Natural killer cell treated with Interleukin-12 subunit alpha and Interleukin-12 subunit beta and Interleukin-15 and Interleukin-18, amount 100 ng/mL, for 72 hours (primary cell): Measurements from ENCODE around the gene PRRG2. TPM values are rescaled to one million over a fixed set of nuclear protein-coding genes. Genes with fewer than 3 reads are reported as not detected.

Experiments
- ATAC-seq, 2 donors: fragments of 150-1000 bp; cut with Tn5 transposase in 1 of 2; sonication (Bioruptor Pico), chemical (Tn5 transposase) in 1 of 2; 2 replicates each; pipeline ENCODE4 v1.10.0; 2021
- DNase-seq: peaks from one replicate; pipeline ENCODE4 v3.0.0; 2022; ENCODE audit warnings: low spot score
- H3K27ac Mint-ChIP-seq, 2 donors: 1 replicate in 1 of 2; 2 replicates in 1 of 2; pipeline ENCODE4 v1.8.0; 2022; ENCODE audit warnings: mixed read lengths in 2 of 2, mild to moderate bottlenecking in 1 of 2, moderate library complexity in 1 of 2
- H3K27me3 Mint-ChIP-seq, 2 donors: 1 replicate in 1 of 2; 2 replicates in 1 of 2; pipeline ENCODE4 v1.8.0; 2022; ENCODE audit warnings: mixed read lengths in 2 of 2
- H3K36me3 Mint-ChIP-seq: one replicate; pipeline ENCODE4 v1.8.0; 2022; ENCODE audit warnings: mixed read lengths
- H3K4me1 Mint-ChIP-seq, 2 donors: 1 replicate in 1 of 2; 2 replicates in 1 of 2; pipeline ENCODE4 v1.8.0; 2022; ENCODE audit warnings: low read depth in 2 of 2, mixed read lengths in 2 of 2, mild to moderate bottlenecking in 1 of 2
- H3K4me3 Mint-ChIP-seq: one replicate; pipeline ENCODE4 v1.8.0; 2022; ENCODE audit warnings: mixed read lengths
- H3K9me3 Mint-ChIP-seq: 2 replicates; pipeline ENCODE4 v1.8.0; 2022; ENCODE audit warnings: mixed read lengths
- total RNA-seq, 2 donors: library from RNA; stranded (reverse); gene quantifications; one replicate each; pipeline ENCODE4 v1.2.3, GENCODE V29; 2022

PRRG2 gene
- total RNA-seq, 2 donors from 2014 or later, result 0.81 to 1.5 TPM

DNA sequence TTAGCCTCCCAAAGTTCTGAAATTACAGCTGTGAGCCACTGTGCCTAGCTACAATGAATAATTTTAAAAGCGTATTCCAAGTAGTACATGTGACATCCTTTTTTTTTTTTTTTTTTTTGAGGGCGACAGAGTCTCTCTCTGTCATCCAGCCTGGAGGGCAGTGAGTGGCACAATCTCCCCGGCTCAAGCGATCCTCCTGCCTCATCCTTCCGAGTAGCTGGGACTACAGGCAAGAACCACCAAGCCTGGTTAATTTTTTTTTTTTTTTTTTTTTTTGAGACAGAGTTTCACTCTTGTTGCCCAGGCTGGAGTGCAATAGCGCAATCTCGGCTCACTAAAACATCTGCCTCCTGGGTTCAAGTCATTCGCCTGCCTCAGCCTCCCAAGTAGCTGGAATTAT lies 6.1 kb downstream of the PRRG2 start:
- H3K4me3 Mint-ChIP-seq, result no peak overlapping the region
- peaks cover 5 to 13% of the 10 kb centered on the region in 2 donors for H3K4me1 Mint-ChIP-seq
- no peaks in the 10 kb centered on the region for H3K36me3 Mint-ChIP-seq
- no peak overlapping the region for H3K27ac Mint-ChIP-seq
- no peaks in the 10 kb centered on the region for H3K27me3 Mint-ChIP-seq
- ATAC-seq (no peak), DNase-seq (no peak)
- no peaks in the 10 kb centered on the region for H3K9me3 Mint-ChIP-seq

DNA sequence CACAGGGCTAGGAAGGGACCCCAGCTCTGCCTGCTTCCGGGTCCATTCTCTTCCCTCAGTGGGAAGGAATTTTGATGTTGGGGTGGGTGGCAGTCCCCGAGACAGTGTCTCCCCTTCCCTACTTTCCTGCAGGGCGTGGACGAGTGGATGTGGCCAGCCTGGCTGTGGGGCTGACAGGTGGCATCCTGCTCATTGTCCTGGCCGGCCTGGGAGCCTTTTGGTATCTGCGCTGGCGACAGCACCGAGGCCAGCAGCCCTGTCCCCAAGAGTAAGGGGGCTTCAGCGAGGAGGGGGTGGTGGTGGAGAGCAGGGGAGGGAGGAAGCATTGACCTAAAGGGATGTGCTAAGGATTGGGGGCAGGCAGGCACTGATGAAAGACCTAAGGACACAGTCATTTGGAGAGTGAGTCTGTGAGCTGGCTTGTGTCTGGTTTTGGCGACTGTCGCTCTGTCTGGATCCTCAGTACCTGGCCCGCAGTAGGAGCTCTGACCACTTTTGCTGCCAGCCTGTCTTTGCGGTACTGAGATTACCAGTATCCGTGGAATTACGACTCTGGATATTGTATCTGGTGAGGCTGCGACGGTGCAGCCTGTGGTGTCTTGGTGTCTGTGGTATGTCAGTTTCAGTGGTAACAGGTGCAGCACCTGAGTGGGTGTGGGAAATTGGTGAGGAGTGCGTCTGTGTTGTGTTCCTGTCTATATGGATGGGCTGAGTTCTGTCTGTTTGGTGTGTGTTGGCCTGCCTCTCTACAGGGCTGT lies 7.4 kb downstream of the PRRG2 start:
- Mint-ChIP-seq H3K27me3 (no peaks in the 10 kb centered on the region), H3K4me3 (no peak overlapping the region), H3K27ac (peak overlapping the region in 1 of 2 donors; percentile 4), H3K4me1 (peaks cover 17 to 25% of the 10 kb centered on the region in 2 donors), H3K36me3 (peaks cover 2% of the 10 kb centered on the region), H3K9me3 (no peaks in the 10 kb centered on the region)
- ATAC-seq, result no peak
- no peak for DNase-seq

DNA sequence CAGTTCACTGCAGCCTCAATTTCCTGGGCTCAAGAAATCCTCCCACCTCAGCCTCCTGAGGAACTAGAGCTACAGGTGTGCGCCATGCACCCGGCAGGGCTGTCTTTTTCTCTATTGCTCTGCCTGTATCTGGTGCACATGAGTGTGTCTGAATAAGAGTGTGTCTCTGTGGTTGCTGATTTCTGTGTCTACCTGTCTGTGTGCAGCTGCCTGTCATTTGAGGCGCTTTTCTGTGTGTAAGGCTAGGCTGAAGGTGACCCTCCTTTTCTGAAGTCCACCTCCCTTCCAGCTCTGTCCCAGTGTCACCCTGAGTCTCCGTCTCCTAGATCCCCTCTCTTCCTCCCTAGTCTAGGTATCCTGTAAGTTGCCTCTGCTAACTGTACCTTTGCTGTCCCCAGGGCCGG lies 8.4 kb downstream of the PRRG2 start:
- ATAC-seq (no peak), DNase-seq (no peak)
- no peak overlapping the region for H3K27ac Mint-ChIP-seq
- H3K9me3 Mint-ChIP-seq, result no peaks in the 10 kb centered on the region
- H3K4me3 Mint-ChIP-seq, result no peak overlapping the region
- no peaks in the 10 kb centered on the region for H3K27me3 Mint-ChIP-seq
- peaks cover 27 to 33% of the 10 kb centered on the region in 2 donors for H3K4me1 Mint-ChIP-seq
- peaks cover 10% of the 10 kb centered on the region for H3K36me3 Mint-ChIP-seq

DNA sequence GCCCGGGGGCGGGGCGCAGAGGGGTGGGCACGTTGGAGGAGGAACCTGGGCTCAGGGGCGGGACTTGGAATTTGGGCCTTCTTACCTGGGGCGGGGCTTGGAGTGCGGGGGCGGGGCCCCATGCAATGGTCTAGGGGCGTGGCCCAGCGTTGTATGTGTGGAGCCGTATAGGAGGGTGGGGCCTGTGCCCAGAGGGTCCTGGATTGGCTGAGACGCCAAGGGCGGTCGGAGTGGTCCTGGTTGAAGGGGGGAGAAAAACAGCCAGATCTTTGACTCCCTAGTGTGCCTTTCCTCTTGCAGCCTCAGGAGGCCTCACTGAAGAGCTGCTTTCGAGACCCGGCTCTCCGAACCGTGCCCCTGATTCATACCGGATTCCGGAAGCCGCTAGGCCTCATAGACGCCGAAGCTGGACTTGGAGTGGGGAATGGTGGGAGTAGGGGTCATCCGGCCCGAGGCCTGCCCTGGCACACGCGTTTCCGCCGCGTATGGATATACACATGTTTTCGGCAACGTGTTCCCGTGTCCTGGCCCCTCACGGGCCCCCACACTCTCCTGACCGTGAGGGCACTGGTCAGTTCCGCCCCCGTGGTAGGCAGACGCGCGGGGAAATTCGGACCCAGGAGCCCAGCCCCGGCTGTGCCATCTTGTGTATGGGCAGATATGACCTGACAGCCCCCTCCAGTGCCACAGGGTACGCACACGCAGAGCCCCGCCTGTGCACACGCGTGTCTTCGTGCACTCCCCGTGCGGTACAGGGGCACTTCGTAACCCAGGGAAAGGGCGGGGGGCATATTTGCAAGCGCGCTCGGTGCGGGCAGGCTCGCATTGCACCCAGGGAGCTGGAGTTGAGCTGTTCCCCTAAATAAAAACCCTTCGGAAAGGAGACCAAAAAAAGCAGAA lies 9.2 kb downstream of the PRRG2 start:
- Mint-ChIP-seq H3K4me3 (peak overlapping the region; percentile 94), H3K27ac (peak overlapping the region; percentile 73 to 82), H3K9me3 (no peaks in the 10 kb centered on the region), H3K4me1 (peaks cover 29 to 35% of the 10 kb centered on the region in 2 donors), H3K27me3 (no peaks in the 10 kb centered on the region), H3K36me3 (peaks cover 10% of the 10 kb centered on the region)
- peak; percentile 91 to 92 for ATAC-seq
- DNase-seq, result peak; percentile 94

DNA sequence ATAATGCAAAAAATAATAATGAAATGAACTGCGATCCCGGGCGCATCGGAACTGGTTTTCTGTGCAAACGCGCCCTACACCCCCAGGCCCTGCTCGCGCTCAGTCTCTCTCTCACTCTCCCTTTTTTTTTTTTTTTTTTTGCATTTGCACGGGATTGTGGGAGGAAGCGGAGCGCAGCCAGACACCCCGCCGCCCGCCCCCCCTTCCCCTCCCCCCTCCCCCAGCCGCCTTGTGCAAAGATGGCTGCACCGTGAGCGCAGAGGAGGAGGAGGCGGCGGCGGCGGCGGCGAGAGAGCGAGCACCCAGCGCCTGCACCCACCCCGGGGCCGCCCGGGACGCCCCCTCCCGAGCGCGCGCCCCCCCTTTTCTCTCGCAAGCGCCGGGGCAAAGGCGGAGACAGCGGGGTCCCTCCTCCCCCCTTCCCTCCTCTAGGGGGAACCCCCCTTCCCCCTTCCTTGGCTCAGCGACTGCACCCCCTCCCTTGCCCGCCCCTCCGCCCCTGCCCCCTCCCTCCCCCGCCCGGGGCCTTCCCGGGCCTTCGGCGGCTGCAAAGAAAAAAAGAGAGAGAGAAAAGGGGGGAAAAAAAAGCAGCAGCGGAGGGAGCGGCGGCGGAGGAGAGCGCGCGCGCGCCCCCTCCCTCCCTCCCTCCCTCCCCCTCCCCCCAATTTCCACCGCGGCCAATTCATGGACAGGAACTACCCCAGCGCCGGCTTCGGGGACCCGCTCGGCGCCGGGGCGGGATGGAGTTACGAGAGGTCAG lies 10.0 kb downstream of the PRRG2 start, which contains the start of gene PRR12:
PRR12 (plus strand) TSS at position 212 of the 760 bp plus-strand sequence; CDS start at position 685, 473 bp downstream.
- DNase-seq, result peak; percentile 85
- Mint-ChIP-seq H3K9me3 (no peaks in the 10 kb centered on the region), H3K4me3 (peak within 1 kb of the TSS; percentile 94), H3K36me3 (peaks cover 10% of the 10 kb centered on the region), H3K4me1 (peaks cover 29 to 35% of the 10 kb centered on the region in 2 donors), H3K27ac (peak within 1 kb of the TSS; percentile 86 to 88), H3K27me3 (no peaks in the 10 kb centered on the region)
- peak; percentile 35 to 48 for ATAC-seq

DNA sequence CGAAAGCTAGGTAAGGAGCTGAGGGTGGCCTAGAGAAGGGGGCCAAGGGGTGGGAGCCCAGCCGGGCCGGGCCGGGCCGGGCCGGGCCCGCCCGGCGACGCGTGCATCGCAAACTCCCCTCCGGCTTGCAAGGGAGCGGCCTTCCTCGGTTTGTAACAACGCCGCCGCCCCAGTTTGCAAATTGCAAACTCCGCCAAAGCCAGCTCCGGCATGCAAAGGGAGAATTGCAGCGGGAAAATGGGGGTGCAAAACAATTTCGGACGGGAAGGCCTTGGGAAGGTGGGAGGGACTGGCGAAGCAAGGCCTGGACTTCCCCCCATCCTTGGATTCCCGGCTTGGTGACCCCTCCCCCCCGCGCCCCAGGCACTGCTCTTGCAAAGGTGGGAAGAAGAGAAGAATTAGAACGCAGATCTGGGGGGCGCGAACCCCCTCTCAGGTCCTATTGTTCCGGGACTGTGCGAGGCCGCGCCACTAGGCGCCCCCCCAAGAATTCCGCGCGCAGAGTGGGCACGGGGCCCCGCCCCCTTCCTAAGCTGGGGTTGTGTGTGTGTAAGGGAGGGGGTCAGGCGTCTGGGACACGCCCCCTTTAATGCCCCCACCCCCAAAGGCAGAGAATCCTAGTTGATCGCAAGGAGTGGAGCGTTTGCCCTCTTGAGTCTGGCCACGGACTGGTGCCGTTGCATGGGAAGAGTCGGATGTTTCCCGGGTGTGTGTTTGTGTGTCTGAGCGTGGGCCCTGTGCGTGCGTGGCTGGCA lies 10.8 kb downstream of the PRRG2 start:
- peaks cover 29 to 35% of the 10 kb centered on the region in 2 donors for H3K4me1 Mint-ChIP-seq
- ATAC-seq, result no peak
- peaks cover 10% of the 10 kb centered on the region for H3K36me3 Mint-ChIP-seq
- no peak for DNase-seq
- H3K4me3 Mint-ChIP-seq, result peak overlapping the region; percentile 94
- no peaks in the 10 kb centered on the region for H3K27me3 Mint-ChIP-seq
- H3K9me3 Mint-ChIP-seq, result no peaks in the 10 kb centered on the region
- peak overlapping the region; percentile 86 to 88 for H3K27ac Mint-ChIP-seq

DNA sequence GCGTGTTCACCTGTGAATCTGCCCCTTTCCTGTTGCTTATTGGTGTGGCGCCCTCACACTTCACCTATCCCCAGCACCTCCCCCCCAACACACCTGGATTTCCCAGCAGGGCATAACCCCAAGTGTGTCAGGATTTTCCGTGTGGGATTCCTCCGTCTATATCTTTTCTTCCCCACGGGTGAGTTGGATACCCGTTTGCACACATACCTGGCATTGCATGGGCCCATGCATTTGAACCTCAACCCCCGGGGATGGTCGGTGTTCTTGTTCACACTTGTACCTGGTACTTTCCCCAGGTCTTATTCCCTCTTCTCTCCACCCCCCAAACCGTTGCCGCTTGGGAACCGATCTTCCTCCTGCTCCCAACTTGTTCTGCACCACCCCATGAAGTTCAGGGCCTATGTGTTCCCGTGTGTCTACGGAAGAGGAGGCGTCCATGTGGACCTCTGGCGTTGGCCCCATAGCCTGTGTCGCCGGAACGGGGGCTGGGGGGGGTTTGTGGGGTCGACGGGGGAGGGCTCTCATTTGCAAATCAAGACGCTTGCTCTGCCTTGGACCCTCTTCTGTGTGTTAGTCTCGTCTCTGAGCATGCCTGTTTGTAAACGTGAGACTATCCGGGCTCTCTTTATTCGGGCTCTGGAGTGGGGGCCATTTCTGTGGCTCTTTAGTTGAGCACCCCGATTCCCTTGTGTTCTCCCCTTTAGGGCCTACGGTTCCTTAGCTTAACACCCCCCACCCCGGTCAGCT lies 11.5 kb downstream of the PRRG2 start:
- Mint-ChIP-seq H3K36me3 (peaks cover 10% of the 10 kb centered on the region), H3K4me1 (peaks cover 29 to 35% of the 10 kb centered on the region in 2 donors), H3K9me3 (no peaks in the 10 kb centered on the region), H3K27me3 (no peaks in the 10 kb centered on the region), H3K4me3 (peak overlapping the region; percentile 94), H3K27ac (peak overlapping the region; percentile 86 to 88)
- no peak for DNase-seq
- ATAC-seq, result no peak

DNA sequence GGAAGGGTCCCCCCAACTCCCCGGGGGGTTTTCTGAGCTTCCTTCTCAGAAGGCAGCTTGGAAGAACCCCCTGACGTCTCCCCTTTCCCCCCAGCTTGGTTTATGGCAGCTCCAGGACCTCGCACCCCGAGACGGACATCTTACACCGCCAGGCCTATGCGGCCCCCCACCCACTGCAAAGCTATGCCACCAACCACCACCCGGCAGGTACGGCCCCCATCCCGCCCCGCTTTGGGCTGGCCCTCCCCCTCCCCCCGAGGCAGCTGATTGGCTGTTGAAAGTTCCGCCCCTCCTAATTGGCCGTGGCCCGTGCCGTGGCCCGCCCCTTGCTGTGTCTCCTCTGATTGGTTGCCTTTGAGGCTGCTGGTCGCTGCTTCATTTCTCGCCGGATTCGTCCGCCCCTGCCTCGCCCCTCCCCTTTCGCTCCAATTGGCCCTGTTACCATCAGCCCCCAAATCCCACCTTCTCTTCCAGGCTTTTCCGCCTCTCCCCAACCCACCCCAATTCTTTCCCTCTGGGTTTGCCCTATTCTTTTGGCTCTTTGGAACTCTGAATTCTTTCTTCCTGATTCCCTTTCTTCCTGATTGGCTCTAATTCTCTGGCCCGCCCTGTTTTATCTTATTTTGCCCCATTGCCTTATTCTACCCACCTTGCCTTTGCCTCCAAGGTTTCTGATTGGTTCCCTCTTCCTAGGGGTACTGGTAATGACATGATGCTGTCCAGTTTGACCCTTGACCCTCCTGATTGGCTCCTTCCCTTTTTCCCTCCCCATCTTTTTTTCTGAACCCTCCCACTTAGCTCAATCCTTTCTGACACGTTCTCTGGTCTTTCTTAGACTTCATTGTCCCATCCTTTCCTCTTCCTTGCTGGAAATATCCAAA lies 12.4 kb downstream of the PRRG2 start:
- Mint-ChIP-seq H3K9me3 (no peaks in the 10 kb centered on the region), H3K27me3 (no peaks in the 10 kb centered on the region), H3K36me3 (peaks cover 10% of the 10 kb centered on the region), H3K4me1 (peaks cover 29 to 35% of the 10 kb centered on the region in 2 donors), H3K4me3 (peak overlapping the region; percentile 94), H3K27ac (peak overlapping the region; percentile 86 to 88)
- DNase-seq, result peak; percentile 94
- peak; percentile 71 to 82 for ATAC-seq

DNA sequence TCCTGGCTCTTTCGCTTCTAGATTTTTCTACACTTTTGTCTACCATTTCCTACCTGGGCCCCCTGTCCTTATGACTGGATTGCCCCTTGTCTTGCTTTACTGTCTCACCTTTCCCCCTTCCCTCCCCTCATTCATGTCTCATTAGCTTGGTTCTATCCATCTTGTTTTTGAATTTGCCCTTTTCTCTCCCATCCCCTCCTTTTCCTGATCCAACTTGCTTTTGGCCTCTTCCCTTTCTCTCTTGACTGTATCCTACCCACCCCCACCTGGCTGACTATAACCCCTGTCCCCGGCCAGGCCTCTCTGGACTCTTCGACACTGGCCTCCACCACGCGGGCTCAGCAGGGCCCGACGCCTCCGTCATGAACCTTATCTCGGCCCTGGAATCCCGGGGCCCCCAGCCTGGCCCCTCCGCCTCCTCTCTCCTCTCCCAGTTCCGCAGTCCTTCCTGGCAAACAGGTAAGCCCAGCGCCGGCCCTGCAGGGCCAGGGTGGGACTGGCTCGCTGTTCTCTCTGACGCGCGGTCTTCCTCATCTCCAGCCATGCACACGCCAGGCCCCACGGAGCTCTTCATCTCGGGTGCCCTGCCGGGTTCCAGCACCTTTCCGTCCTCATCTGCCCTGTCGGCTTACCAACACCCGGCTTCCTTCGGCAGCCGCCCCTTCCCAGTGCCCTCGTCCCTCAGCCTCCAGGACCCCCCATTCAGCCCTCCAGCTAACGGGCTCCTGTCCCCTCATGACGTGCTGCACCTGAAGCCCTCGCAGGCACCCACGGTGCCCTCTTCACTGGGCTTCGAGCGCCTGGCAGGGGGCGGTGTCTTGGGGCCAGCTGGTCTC lies 13.3 kb downstream of the PRRG2 start:
- H3K27me3 Mint-ChIP-seq, result no peaks in the 10 kb centered on the region
- H3K9me3 Mint-ChIP-seq, result no peaks in the 10 kb centered on the region
- peaks cover 23 to 32% of the 10 kb centered on the region in 2 donors for H3K4me1 Mint-ChIP-seq
- ATAC-seq (no peak), DNase-seq (no peak)
- peak overlapping the region; percentile 86 to 88 for H3K27ac Mint-ChIP-seq
- H3K4me3 Mint-ChIP-seq, result peak overlapping the region; percentile 94
- peaks cover 10% of the 10 kb centered on the region for H3K36me3 Mint-ChIP-seq

DNA sequence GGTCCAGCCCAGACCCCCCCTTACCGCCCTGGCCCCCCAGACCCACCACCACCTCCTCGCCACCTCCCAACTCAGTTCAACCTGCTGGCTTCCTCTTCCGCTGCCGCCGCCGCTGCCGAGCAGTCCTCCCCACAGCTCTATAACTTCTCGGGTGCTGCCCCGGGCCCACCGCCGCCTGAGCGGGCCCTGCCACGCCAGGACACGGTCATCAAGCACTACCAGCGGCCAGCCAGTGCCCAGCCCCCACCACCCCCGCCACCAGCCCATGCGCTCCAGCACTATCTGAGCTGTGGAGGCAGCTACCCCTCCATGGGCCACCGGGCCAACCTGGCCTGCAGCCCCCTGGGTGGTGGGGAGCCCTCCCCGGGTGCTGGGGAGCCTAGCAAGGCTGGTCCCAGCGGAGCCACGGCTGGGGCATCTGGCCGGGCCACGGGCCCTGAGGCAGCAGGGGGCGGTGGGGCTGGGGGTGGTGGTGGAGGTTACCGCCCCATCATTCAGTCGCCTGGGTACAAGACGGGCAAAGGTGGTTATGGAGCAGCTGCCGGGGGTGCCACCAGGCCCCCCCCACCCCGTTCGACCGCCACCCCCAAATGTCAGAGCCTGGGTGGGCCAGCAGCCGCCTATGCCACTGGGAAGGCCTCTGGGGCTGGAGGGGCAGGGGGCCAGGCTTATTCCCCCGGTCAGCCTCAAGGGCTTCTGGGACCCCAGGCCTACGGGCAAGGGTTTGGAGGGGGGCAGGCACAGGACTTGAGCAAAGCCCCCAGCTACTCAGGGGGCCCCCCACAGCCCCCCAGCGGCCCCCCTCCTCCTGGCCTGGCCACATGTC lies 14.1 kb downstream of the PRRG2 start:
- Mint-ChIP-seq H3K4me1 (peaks cover 29 to 31% of the 10 kb centered on the region in 2 donors), H3K36me3 (peaks cover 10% of the 10 kb centered on the region), H3K9me3 (no peaks in the 10 kb centered on the region), H3K4me3 (peak overlapping the region; percentile 94), H3K27me3 (no peaks in the 10 kb centered on the region), H3K27ac (no peak overlapping the region)
- ATAC-seq (no peak), DNase-seq (no peak)
